ENCODE data around the gene PHF21B.

The PHF21B gene

GRCh38 chr22:44847380-44847779 lies 162.4 kb downstream of the PHF21B start:
- Histone ChIP-seq H3K9ac (ENCODE audit: low read depth, low read length) (no peak overlapping the region), H3K27me3 (ENCODE audit: control insufficient read depth, insufficient read depth, low read length) (no peaks in the 10 kb centered on the region), H3K9me3 (ENCODE audit: control insufficient read depth, insufficient read depth, low read length) (no peaks in the 10 kb centered on the region), H3K4me3 (ENCODE audit: low read depth, low read length) (no peak overlapping the region), H3K4me1 (ENCODE audit: control insufficient read depth, insufficient read depth, low read length) (no peaks in the 10 kb centered on the region), H3K36me3 (ENCODE audit: control insufficient read depth, insufficient read depth, low read length) (peaks cover 11% of the 10 kb centered on the region)

GRCh38 chr22:44846726-44847275 lies 163.0 kb downstream of the PHF21B start:
- no peak overlapping the region for H3K4me3 ChIP-seq (ENCODE audit: low read depth, low read length)
- H3K9ac ChIP-seq (ENCODE audit: low read depth, low read length), result no peak overlapping the region
- no peaks in the 10 kb centered on the region for H3K9me3 ChIP-seq (ENCODE audit: control insufficient read depth, insufficient read depth, low read length)
- no peaks in the 10 kb centered on the region for H3K27me3 ChIP-seq (ENCODE audit: control insufficient read depth, insufficient read depth, low read length)
- peaks cover 12% of the 10 kb centered on the region for H3K36me3 ChIP-seq (ENCODE audit: control insufficient read depth, insufficient read depth, low read length)
- H3K4me1 ChIP-seq (ENCODE audit: control insufficient read depth, insufficient read depth, low read length), result no peaks in the 10 kb centered on the region

- Histone ChIP-seq H3K9me3 (ENCODE audit: control insufficient read depth, insufficient read depth, low read length) (no peaks in the 10 kb centered on the region), H3K36me3 (ENCODE audit: control insufficient read depth, insufficient read depth, low read length) (peaks cover 13% of the 10 kb centered on the region), H3K4me1 (ENCODE audit: control insufficient read depth, insufficient read depth, low read length) (no peaks in the 10 kb centered on the region), H3K9ac (ENCODE audit: low read depth, low read length) (no peak overlapping the region), H3K27me3 (ENCODE audit: control insufficient read depth, insufficient read depth, low read length) (no peaks in the 10 kb centered on the region), H3K4me3 (ENCODE audit: low read depth, low read length) (no peak overlapping the region)
These were observed 163.7 kb downstream of the PHF21B start for GRCh38 chr22:44845796-44846720.

GRCh38 chr22:44845191-44845590 lies 164.6 kb downstream of the PHF21B start:
- Histone ChIP-seq H3K36me3 (ENCODE audit: control insufficient read depth, insufficient read depth, low read length) (peaks cover 13% of the 10 kb centered on the region), H3K4me1 (ENCODE audit: control insufficient read depth, insufficient read depth, low read length) (no peaks in the 10 kb centered on the region), H3K27me3 (ENCODE audit: control insufficient read depth, insufficient read depth, low read length) (no peaks in the 10 kb centered on the region), H3K9ac (ENCODE audit: low read depth, low read length) (no peak overlapping the region), H3K4me3 (ENCODE audit: low read depth, low read length) (no peak overlapping the region), H3K9me3 (ENCODE audit: control insufficient read depth, insufficient read depth, low read length) (no peaks in the 10 kb centered on the region)

- Histone ChIP-seq H3K27me3 (ENCODE audit: control insufficient read depth, insufficient read depth, low read length) (no peaks in the 10 kb centered on the region), H3K9me3 (ENCODE audit: control insufficient read depth, insufficient read depth, low read length) (no peaks in the 10 kb centered on the region), H3K9ac (ENCODE audit: low read depth, low read length) (no peak overlapping the region), H3K36me3 (ENCODE audit: control insufficient read depth, insufficient read depth, low read length) (peaks cover 13% of the 10 kb centered on the region), H3K4me3 (ENCODE audit: low read depth, low read length) (no peak overlapping the region), H3K4me1 (ENCODE audit: control insufficient read depth, insufficient read depth, low read length) (no peaks in the 10 kb centered on the region)
These were observed 167.4 kb downstream of the PHF21B start for GRCh38 chr22:44842417-44842816.

GRCh38 chr22:44840611-44841322 lies 169.0 kb downstream of the PHF21B start:
- Histone ChIP-seq H3K9ac (ENCODE audit: low read depth, low read length) (no peak overlapping the region), H3K4me3 (ENCODE audit: low read depth, low read length) (no peak overlapping the region), H3K36me3 (ENCODE audit: control insufficient read depth, insufficient read depth, low read length) (peaks cover 13% of the 10 kb centered on the region), H3K9me3 (ENCODE audit: control insufficient read depth, insufficient read depth, low read length) (no peaks in the 10 kb centered on the region), H3K27me3 (ENCODE audit: control insufficient read depth, insufficient read depth, low read length) (no peaks in the 10 kb centered on the region), H3K4me1 (ENCODE audit: control insufficient read depth, insufficient read depth, low read length) (no peaks in the 10 kb centered on the region)

- Histone ChIP-seq H3K4me3 (ENCODE audit: low read depth, low read length) (no peak overlapping the region), H3K9me3 (ENCODE audit: control insufficient read depth, insufficient read depth, low read length) (no peaks in the 10 kb centered on the region), H3K36me3 (ENCODE audit: control insufficient read depth, insufficient read depth, low read length) (peaks cover 10% of the 10 kb centered on the region), H3K27me3 (ENCODE audit: control insufficient read depth, insufficient read depth, low read length) (no peaks in the 10 kb centered on the region), H3K4me1 (ENCODE audit: control insufficient read depth, insufficient read depth, low read length) (no peaks in the 10 kb centered on the region), H3K9ac (ENCODE audit: low read depth, low read length) (no peak overlapping the region)
These were observed 170.1 kb downstream of the PHF21B start for GRCh38 chr22:44839721-44840120.

GRCh38 chr22:44839061-44839460 lies 170.7 kb downstream of the PHF21B start:
- Histone ChIP-seq H3K4me1 (ENCODE audit: control insufficient read depth, insufficient read depth, low read length) (no peaks in the 10 kb centered on the region), H3K9me3 (ENCODE audit: control insufficient read depth, insufficient read depth, low read length) (no peaks in the 10 kb centered on the region), H3K9ac (ENCODE audit: low read depth, low read length) (no peak overlapping the region), H3K27me3 (ENCODE audit: control insufficient read depth, insufficient read depth, low read length) (no peaks in the 10 kb centered on the region), H3K36me3 (ENCODE audit: control insufficient read depth, insufficient read depth, low read length) (peaks cover 10% of the 10 kb centered on the region), H3K4me3 (ENCODE audit: low read depth, low read length) (no peak overlapping the region)

- Histone ChIP-seq H3K9ac (ENCODE audit: low read depth, low read length) (no peak overlapping the region), H3K27me3 (ENCODE audit: control insufficient read depth, insufficient read depth, low read length) (no peaks in the 10 kb centered on the region), H3K9me3 (ENCODE audit: control insufficient read depth, insufficient read depth, low read length) (no peaks in the 10 kb centered on the region), H3K4me1 (ENCODE audit: control insufficient read depth, insufficient read depth, low read length) (no peaks in the 10 kb centered on the region), H3K4me3 (ENCODE audit: low read depth, low read length) (no peak overlapping the region), H3K36me3 (ENCODE audit: control insufficient read depth, insufficient read depth, low read length) (peaks cover 10% of the 10 kb centered on the region)
These were observed 171.3 kb downstream of the PHF21B start for GRCh38 chr22:44838316-44839016.

GRCh38 chr22:44837481-44837880 lies 172.3 kb downstream of the PHF21B start:
- Histone ChIP-seq H3K9me3 (ENCODE audit: control insufficient read depth, insufficient read depth, low read length) (no peaks in the 10 kb centered on the region), H3K36me3 (ENCODE audit: control insufficient read depth, insufficient read depth, low read length) (peaks cover 10% of the 10 kb centered on the region), H3K4me1 (ENCODE audit: control insufficient read depth, insufficient read depth, low read length) (no peaks in the 10 kb centered on the region), H3K9ac (ENCODE audit: low read depth, low read length) (no peak overlapping the region), H3K27me3 (ENCODE audit: control insufficient read depth, insufficient read depth, low read length) (no peaks in the 10 kb centered on the region), H3K4me3 (ENCODE audit: low read depth, low read length) (no peak overlapping the region)

- no peaks in the 10 kb centered on the region for H3K36me3 ChIP-seq (ENCODE audit: control insufficient read depth, insufficient read depth, low read length)
- H3K9ac ChIP-seq (ENCODE audit: low read depth, low read length), result no peak overlapping the region
- no peaks in the 10 kb centered on the region for H3K4me1 ChIP-seq (ENCODE audit: control insufficient read depth, insufficient read depth, low read length)
- H3K9me3 ChIP-seq (ENCODE audit: control insufficient read depth, insufficient read depth, low read length), result no peaks in the 10 kb centered on the region
- no peaks in the 10 kb centered on the region for H3K27me3 ChIP-seq (ENCODE audit: control insufficient read depth, insufficient read depth, low read length)
- H3K4me3 ChIP-seq (ENCODE audit: low read depth, low read length), result no peak overlapping the region
These were observed 175.7 kb downstream of the PHF21B start for GRCh38 chr22:44834065-44834464.
